Right lobe of liver (tissue), 6 donors: ENCODE results near the gene GGCT. TPM values are rescaled to one million over a fixed set of nuclear protein-coding genes. Genes with fewer than 3 reads are reported as not detected.

ENCODE experiments used
- ATAC-seq, 4 donors: fragments of 200-7000 bp; cut with Tn5 transposase; one replicate each; pipeline ENCODE4 v1.9.1; 2020; ENCODE audit warnings: mild to moderate bottlenecking in 4 of 4, moderate library complexity in 4 of 4
- DNase-seq, 3 donors: peaks; one replicate each; pipeline ENCODE4 v3.0.0-alpha.2; 2020
- H3K27ac ChIP-seq, 3 donors: fragments of 200-600 bp; one replicate each; pipeline ENCODE4 v1.8.0; 2022
- H3K27me3 ChIP-seq, 2 donors: fragments of 200-600 bp; one replicate each; pipeline ENCODE4 v1.8.0; 2022
- H3K36me3 ChIP-seq, 4 donors: fragments of 200-600 bp; sonication (generic) in 1 of 4; one replicate each; pipeline versions ENCODE4 v1.5.1 to v1.8.0; 2017 to 2022; ENCODE audit warnings: control low read depth in 1 of 4
- H3K4me1 ChIP-seq, 4 donors: fragments of 200-600 bp; sonication (generic) in 1 of 4; one replicate each; pipeline versions ENCODE4 v1.5.1 to v1.8.0; 2017 to 2022; ENCODE audit warnings: control low read depth in 1 of 4
- H3K4me3 ChIP-seq, 3 donors: fragments of 200-600 bp; one replicate each; pipeline ENCODE4 v1.8.0; 2022
- H3K9me3 ChIP-seq, 4 donors: fragments of 200-600 bp; sonication (generic) in 1 of 4; one replicate each; pipeline versions ENCODE4 v1.5.1 to v1.8.0; 2017 to 2022; ENCODE audit warnings: control low read depth in 1 of 4
- POLR2A ChIP-seq: fragments of 450-650 bp; IDR thresholded peaks from one replicate; pipeline ENCODE4 v1.6.1; 2017; ENCODE audit warnings: antibody characterized with exemption, mild to moderate bottlenecking
- WGBS: methylation state at CpG from one replicate; pipeline ENCODE4 v1.1.6; 2018; ENCODE audit warnings: low coverage, low lambda C conversion rate; ENCODE audit not compliant: insufficient coverage; ENCODE audit errors: missing lambda C conversion rate; 5-methylcytosine and 5-hydroxymethylcytosine counted together
- intact Hi-C, 2 donors: fragments of 100-400 bp; cut with DNase I; formaldehyde crosslinking; loops; one replicate each; pipeline versions ENCODE4 v1.11.2 to v1.14.1; 2022
- long read RNA-seq: library from polyadenylated mRNA; unstranded; transcript quantifications from one replicate; pipeline ENCODE4 v2.0.0, GENCODE V29; 2019
- total RNA-seq, 6 experiments: library from RNA; depleted of rRNA in 2 of 6; stranded (reverse); fragments of >200 nt in 2 of 6; fragmentation: NEBNext Ultra II Directional in 3 of 6; extraction: Animal tissue kit (Norgen Biotek cat#: 25700) in 3 of 6; gene quantifications; one replicate each; pipeline versions ENCODE4 v1.1.0 to v1.2.4, GENCODE V29; 2016 to 2023
- TF ChIP-seq, protein P1 (sequence below), 4 donors: fragments of 200-600 bp in 3 of 4; fragments of 450-650 bp in 1 of 4; IDR thresholded peaks; one replicate each; pipeline versions ENCODE4 v1.5.1 to v1.8.0; 2016 to 2022; ENCODE audit warnings: antibody characterized with exemption in 4 of 4, mild to moderate bottlenecking in 2 of 4
- donor health status: DM: no; HTN: yes; CAD: no.
- donor health status: DM: no; HTN: no; CAD: no.
- donor health status: DM: no; HTN: no; CAD: no.
- donor health status: DM: no; HTN: yes; CAD: no.
- donor health status: DM: no; HTN: yes; CAD: no.

GGCT gene, protein sequence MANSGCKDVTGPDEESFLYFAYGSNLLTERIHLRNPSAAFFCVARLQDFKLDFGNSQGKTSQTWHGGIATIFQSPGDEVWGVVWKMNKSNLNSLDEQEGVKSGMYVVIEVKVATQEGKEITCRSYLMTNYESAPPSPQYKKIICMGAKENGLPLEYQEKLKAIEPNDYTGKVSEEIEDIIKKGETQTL
- total RNA-seq, result 10 to 100 TPM; 13.2 to 23.8 (median 16.8) TPM
- long read RNA-seq, partial matches to known transcripts, result 3 of 10 reads
- long read RNA-seq, other reads (novel, unspliced or antisense), result 0 of 10 reads

DNA sequence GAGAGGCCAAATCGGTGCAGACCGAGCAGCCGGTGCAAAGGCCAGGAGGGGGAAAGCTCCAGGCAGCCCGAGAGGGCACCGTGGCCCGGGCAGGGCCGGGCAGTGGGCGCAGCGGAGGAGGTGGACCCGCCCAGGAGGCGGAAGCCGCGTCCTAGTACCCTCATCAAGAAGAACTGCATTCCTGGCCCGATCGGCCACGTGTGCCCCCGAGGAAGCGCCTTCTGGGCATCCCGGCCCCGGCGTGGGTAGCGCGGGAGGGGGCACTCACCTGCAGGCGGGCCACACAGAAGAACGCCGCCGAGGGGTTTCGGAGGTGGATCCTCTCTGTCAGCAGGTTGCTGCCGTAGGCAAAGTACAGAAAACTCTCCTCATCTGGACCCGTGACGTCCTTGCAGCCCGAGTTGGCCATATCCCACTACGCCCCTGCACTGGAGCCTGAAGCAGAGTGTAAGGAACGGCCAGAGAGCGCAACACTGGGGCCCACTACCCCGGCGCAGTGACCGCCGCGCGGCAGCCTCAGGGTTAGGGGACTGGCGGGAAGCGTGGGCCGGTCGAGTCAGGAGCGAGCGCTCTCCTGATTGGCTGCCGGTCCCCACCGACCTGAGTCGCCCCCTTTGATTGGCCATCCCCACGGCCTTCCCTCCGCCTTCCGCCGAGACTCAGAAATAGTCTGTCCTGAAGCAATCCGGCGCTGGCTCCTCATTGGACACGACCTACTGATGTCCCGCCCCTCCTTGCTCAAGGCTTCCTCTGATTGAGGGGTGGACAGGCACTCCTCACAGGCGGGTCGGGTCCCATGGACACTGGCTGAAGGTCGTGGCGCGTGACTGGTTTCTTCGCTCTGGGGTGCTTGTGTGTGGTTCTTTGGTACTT is at the start of gene GGCT:
Gene GGCT, minus strand, starts transcription at position 529 of the 873 bp plus-strand sequence. Its CDS starts 120 bp downstream, at position 409.
- TF ChIP-seq, protein P1, sequence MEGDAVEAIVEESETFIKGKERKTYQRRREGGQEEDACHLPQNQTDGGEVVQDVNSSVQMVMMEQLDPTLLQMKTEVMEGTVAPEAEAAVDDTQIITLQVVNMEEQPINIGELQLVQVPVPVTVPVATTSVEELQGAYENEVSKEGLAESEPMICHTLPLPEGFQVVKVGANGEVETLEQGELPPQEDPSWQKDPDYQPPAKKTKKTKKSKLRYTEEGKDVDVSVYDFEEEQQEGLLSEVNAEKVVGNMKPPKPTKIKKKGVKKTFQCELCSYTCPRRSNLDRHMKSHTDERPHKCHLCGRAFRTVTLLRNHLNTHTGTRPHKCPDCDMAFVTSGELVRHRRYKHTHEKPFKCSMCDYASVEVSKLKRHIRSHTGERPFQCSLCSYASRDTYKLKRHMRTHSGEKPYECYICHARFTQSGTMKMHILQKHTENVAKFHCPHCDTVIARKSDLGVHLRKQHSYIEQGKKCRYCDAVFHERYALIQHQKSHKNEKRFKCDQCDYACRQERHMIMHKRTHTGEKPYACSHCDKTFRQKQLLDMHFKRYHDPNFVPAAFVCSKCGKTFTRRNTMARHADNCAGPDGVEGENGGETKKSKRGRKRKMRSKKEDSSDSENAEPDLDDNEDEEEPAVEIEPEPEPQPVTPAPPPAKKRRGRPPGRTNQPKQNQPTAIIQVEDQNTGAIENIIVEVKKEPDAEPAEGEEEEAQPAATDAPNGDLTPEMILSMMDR (IDR thresholded peaks at IDR 0.05), result no peak
- peak; percentile 79 for TF ChIP-seq POLR2A
- intact Hi-C loops, result no loop called here
- no peaks in the 10 kb centered on the region for H3K9me3 ChIP-seq
- no peaks in the 10 kb centered on the region for H3K27me3 ChIP-seq
- peak within 1 kb of the TSS; percentile 71 to 97 (median 89) for H3K4me3 ChIP-seq
- no peaks in the 10 kb centered on the region for H3K36me3 ChIP-seq
- ATAC-seq, result peak; percentile 98 to 99 (median 98)
- H3K27ac ChIP-seq, result peak within 1 kb of the TSS; percentile 77 to 89 (median 88)
- peaks cover 0 to 4% (median 0%) of the 10 kb centered on the region in 4 donors for H3K4me1 ChIP-seq
- DNase-seq, result peak; percentile 98 to 100 (median 99)
- 0% methylated on average over 31 of the region's 64 CpGs for WGBS

DNA sequence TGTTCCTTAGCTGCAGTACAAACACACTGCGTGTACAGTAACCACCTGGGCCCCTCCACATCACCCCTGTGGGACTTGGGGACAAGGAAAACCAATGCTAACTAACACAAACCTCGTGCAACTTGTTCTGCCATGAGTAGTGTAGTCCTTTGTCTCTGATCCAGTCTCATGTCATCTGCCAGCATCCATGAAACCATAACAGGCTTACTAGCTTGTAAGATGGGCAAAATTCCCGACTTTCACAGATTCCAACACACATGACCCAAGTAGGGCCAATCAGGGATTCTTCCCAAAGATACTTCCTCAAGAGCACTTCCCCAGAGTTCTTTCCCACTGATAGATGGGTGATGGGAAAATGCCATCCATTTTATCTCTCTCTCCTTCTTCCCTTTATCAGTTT is 48.9 kb upstream of the GGCT start:
- peaks cover 0 to 17% (median 0%) of the 10 kb centered on the region in 4 donors for H3K4me1 ChIP-seq
- H3K36me3 ChIP-seq, result no peaks in the 10 kb centered on the region
- DNase-seq (no peak), ATAC-seq (no peak)
- no peak overlapping the region for H3K27ac ChIP-seq
- WGBS, result 83% methylated on average over 1 of the region's 3 CpGs
- H3K4me3 ChIP-seq, result no peak overlapping the region
- intact Hi-C loops, result no loop called here
- TF ChIP-seq, protein P1 (IDR thresholded peaks at IDR 0.05), result no peak
- TF ChIP-seq POLR2A, result no peak
- no peaks in the 10 kb centered on the region for H3K27me3 ChIP-seq
- no peaks in the 10 kb centered on the region for H3K9me3 ChIP-seq

GRCh38 chr7:30553141-30553540 is 48.5 kb upstream of the GGCT start:
- H3K36me3 ChIP-seq, result no peaks in the 10 kb centered on the region
- H3K27ac ChIP-seq, result no peak overlapping the region
- DNase-seq, result no peak
- no peaks in the 10 kb centered on the region for H3K27me3 ChIP-seq
- no peaks in the 10 kb centered on the region for H3K9me3 ChIP-seq
- ATAC-seq, result no peak
- intact Hi-C loops, result no loop called here
- H3K4me1 ChIP-seq, result peaks cover 0 to 17% (median 0%) of the 10 kb centered on the region in 4 donors
- TF ChIP-seq POLR2A, result no peak
- TF ChIP-seq, protein P1 (IDR thresholded peaks at IDR 0.05), result no peak
- no peak overlapping the region for H3K4me3 ChIP-seq

- peaks cover 0 to 17% (median 0%) of the 10 kb centered on the region in 4 donors for H3K4me1 ChIP-seq
- no peaks in the 10 kb centered on the region for H3K27me3 ChIP-seq
- TF ChIP-seq, protein P1 (IDR thresholded peaks at IDR 0.05), result no peak
- TF ChIP-seq POLR2A, result no peak
- H3K4me3 ChIP-seq, result no peak overlapping the region
- H3K9me3 ChIP-seq, result no peaks in the 10 kb centered on the region
- no peaks in the 10 kb centered on the region for H3K36me3 ChIP-seq
- no peak overlapping the region for H3K27ac ChIP-seq
- no peak for DNase-seq
- intact Hi-C loops, result no loop called here
- WGBS, result 20% methylated on average over 1 of the region's 1 CpG
- ATAC-seq, result peak in 3 of 4 donors; percentile 16 to 33 (median 23)
Measured at GRCh38 chr7:30552330-30552729, 47.7 kb upstream of the GGCT start.
